GM21825 (cell line): ENCODE results near the gene C1QBP.
"Not testable (repeated sequence)": the region's sequence is repeated elsewhere in the genome, so short reads cannot be mapped to it uniquely, and the experiment has no call there.

ENCODE experiments used
- ATAC-seq: cut with Tn5 transposase; IDR thresholded peaks from one replicate; pipeline ENCODE4 v1.9.1; 2021; ENCODE audit warnings: mild to moderate bottlenecking, moderate library complexity; ENCODE audit not compliant: unreplicated experiment

The C1QBP gene, protein sequence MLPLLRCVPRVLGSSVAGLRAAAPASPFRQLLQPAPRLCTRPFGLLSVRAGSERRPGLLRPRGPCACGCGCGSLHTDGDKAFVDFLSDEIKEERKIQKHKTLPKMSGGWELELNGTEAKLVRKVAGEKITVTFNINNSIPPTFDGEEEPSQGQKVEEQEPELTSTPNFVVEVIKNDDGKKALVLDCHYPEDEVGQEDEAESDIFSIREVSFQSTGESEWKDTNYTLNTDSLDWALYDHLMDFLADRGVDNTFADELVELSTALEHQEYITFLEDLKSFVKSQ

DNA sequence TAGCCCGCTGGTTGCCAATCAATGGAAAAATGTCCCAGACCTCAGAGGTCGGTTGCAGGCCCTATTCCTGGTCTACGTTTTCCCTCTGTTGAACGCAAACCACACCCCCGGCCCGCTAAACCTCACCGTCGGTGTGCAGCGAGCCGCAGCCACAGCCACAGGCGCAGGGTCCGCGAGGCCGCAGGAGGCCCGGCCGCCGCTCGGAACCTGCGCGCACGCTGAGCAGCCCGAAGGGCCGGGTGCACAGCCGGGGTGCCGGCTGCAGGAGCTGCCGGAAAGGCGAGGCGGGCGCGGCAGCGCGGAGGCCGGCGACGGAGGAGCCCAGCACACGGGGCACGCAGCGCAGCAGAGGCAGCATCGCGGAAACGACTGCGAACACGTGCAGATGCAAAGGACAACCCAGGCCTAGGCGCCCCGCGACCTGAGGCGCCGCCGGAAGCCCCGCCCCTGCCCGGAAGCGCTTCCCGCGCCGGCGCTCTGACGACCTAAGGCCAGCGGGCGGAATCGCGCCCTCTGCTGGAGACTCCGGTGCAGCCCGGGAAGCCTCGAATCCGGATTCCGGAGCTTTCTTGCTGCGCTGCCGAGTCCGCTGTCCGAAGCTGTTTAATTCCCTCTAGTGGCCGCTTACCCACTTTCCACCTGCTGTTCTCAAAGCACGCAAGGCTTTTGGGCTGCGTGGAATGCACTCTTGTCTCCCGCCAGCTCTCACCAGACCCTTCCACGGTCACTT, at the start of gene C1QBP:
Gene C1QBP, minus strand, starts transcription at position 440 of the 730 bp plus-strand sequence. Its CDS starts 82 bp downstream, at position 358.
- peak; percentile 70 for ATAC-seq

GRCh38 chr17:5488752-5489151, 49.8 kb upstream of the C1QBP start:
- no peak for ATAC-seq

DNA sequence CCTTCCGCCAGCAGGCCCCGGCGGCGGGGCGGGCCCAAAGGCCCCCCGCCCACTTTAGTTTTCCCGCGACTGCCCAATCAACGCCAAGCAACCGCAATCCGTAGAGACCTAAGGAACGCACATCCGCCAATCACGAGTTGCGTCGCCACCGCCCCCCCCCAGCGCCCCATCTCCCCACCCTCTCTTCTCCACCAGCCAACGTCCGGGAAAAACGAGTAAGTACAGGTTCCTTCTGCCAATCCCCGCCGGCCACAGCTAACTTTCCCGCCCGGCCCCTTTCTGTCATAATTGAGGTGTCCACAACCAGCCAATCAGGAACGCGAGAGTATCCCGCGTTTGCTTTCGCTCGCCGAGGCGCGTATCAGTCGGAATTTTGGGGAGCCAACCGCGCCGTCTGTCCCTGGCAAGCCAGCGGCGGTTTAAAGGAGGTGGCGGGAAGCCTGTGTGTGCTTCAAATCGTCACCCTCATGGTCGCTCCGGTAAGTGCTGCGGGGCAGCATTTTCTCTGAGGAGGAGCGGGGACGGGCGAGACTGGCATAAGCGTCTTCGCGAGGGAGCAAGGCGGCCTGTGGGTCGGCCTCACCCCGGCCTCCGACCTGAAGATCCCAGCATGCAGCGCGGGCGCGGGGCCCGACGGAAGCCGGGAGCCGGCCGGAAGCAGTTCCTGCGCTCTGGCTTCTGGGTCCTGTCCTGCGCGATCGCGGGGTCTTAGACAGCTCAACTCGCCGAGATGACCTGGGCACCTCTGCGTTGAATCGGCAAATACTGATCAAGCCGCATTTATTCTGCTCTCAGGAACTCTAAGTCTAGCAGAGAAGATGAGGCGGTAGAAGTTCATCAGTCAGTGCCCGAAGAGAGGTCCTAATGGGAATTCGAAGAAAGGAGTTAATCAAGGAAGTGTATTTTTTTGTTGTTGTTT, 47.5 kb upstream of the C1QBP start, which contains the start of gene MIS12:
Gene MIS12, plus strand, starts transcription at position 361 of the 919 bp plus-strand sequence. CDS start 2,297 bp downstream, outside the sequence.
- ATAC-seq = peak; percentile 79

DNA sequence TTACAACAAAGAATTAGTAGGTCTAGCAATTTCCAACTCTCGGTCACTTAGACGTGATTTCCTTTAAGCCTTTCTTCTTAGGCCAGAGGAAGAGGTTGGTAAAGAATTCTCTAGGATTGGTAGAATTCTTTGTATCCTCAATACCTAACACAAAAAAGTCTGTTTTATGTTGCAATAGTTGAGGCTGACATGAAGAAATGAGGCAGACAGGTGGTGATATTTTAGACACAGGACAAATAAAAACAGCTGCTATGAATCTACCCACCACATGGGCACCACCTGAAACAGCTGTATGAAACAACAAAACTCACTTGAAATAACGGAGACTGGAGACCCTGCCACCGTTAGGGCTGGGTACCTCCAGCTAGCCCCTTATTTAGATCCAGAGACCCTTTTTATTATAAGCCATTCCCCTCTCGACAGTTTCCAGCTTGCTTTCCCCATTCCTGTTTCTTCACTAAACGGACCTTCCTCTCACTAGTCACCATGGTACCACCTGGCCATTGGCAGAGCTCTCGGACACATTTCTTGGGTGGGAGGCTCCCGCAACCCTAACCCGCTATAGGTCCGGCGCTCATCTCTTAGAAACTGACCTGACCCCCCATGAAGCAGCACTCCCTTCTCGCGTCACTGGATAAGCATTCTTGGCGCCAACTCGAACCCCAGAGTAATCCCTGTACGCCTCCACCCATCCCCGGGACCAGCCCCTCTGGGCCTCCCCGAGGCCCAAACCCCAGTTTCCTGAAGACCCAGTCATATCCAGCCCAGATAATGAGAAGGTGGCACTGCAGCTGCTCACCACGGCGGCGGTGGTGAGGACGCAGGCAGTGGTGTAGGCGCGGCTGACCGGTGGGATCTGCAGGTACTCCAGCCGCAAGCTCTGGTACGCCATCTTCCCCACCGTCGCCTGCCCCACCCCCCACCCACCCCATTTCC, 46.6 kb upstream of the C1QBP start, which contains the start of gene DERL2:
Gene DERL2, minus strand, starts transcription at position 909 of the 936 bp plus-strand sequence. Its CDS starts 17 bp downstream, at position 892.
- peak; percentile 23 for ATAC-seq

GRCh38 chr17:5481451-5481850, 42.5 kb upstream of the C1QBP start:
- no peak for ATAC-seq

DNA sequence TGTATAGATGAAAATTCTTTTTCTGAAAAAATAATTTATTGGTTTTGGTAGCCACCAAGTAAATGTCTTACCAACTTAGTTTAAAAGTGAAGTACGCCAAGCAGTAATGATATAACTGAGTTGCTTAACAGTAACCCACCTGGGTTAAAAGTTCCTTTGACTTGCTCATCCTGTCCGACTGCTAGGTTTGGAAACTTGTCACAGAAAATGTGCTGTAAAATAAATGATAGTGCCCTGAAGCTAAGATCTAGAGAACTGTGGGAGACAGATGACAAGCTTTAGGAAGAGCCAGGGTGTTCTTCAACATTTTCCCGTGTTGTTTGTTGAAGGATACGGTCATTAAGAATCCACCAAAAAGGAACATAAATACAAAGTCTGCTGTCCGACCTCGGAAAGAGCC, 42.0 kb upstream of the C1QBP start:
- no peak for ATAC-seq

- ATAC-seq = no peak
Observed at GRCh38 chr17:5478992-5479391, 40.0 kb upstream of the C1QBP start.

- no peak for ATAC-seq
Observed at GRCh38 chr17:5473906-5474305, 35.0 kb upstream of the C1QBP start.

- no peak for ATAC-seq
Observed at GRCh38 chr17:5472511-5472910, 33.6 kb upstream of the C1QBP start.

DNA sequence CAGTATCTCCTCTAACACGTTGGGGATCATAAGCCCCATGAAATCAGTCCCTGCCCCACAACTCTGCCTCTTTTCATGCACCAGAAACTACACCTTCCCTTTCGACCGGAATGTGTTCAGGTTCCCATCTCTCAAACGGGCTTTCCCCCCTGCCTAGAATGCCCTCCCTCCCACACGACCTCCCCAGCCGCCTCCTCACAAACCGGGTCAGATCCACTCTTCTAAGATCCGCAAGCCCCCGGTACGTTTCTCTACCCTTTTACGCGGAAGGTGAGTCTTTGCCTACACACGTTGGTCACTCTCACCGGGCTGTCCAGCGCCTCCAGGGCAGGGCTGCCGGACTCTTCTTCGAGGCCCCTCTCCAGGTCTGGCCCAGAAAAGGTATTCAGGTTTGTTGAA, 29.1 kb upstream of the C1QBP start:
- ATAC-seq = peak; percentile 4

DNA sequence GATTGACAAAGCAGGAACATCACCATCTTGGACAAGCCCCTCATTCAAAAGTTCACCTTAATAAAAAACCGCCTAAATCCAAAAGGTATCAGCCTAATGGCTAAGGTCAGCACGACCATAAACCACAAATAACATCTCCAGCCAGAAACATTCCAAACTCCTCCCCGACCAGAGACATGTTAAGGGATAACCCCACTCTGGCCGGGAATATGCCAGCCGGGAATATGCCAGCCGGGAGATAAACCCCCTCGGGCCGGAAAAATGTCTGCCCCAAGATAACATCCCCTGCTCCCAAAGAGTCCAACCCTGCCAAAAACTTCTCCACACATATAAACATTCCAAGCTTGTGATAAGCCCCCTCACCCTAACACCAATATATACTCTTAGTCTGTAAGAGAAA, 28.5 kb upstream of the C1QBP start:
- ATAC-seq = no peak

GRCh38 chr17:5466295-5466694, 27.3 kb upstream of the C1QBP start:
- ATAC-seq = no peak

DNA sequence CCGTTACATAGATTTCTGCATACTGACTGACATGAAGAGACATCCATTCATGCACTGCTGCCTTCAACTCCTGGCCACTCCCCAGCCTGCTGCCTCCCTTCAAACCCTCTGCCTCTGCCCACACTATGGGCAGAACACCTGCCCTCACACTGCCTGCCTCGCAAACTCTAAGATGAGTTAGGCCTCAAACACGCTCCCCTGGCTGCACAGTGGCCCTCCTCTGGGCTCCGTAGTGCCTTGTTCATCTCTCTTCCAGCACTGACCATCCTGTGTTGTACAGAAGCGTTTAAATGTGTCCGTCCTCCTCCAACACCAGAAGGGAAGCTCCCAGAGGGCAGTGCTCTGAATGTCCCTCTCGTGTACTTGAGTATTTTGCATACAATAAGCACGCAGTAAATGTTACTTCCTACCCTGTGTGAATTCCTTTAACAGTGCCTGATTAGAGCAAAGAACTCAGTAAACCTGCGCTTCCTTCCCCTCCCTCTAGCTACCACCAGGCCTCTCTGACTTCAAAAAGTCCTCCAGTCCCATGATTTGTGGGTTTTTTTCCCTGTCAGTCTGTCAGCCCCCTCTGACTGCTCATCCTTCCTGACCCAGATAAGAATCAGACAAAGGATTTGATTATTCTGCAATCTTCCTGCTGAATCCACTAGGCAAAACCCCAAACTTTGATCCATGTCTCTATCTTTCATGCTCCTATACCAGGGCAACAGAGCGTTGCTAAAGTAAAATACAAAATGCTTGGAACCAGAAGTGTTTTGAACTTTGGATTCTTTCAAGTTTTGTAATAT, 26.0 kb upstream of the C1QBP start:
- ATAC-seq = no peak

DNA sequence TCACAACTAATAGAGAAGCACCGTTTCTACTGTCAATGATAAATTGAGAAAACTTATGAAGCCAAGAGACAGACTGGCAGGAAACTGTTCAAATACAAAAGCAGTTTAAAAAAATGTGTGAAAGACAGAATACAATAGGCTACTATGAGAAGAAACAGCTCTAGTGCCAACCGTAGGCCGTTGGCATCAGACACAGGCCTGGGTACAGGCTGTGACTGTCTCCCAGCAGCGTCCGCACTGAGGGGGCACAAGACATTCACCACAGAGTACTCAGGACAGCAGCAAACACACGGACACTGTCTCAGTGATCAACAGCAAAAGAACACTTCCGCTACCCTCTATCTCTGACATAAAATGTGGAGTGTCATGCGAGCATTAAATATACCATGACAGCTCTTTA, 7.8 kb upstream of the C1QBP start:
- no peak for ATAC-seq

DNA sequence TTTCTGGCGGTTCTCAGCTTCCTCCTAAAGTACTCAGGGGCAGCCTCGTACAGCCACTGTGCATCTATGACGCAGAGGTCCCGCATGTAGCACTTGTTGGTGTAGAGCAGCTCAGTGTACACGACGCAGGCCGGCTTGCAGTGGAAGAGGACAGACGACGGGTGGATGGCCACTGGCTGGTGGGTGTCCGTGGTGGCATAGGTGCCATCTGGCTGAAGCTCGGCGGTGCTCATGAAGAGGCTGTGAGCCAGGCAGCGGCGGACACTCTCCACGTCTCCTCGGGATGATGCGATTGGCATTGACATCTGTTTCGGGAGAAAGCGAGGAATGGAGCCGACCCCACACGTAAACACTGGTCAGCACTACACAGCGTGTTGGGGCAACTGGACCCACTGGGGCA, 5.3 kb upstream of the C1QBP start:
- ATAC-seq = no peak

DNA sequence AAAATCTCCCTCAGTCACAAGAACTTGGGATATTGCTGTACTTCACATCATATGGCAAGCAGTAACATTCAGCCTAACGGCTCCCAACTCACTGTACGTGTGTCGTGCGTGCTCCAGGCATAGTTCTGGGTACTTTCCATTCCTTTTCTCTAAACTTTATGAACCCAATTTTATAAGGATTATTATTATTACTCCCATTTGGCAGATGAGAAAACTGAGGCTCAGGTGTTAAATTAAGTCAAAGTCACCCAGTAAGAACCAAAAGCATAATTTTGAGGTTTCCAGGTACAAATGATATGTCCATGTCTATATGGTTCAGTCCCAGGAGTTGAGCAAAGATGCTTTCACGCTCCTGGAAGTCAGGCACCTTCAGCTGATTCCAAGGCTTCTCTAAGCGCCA, 4.8 kb upstream of the C1QBP start:
- ATAC-seq = no peak

DNA sequence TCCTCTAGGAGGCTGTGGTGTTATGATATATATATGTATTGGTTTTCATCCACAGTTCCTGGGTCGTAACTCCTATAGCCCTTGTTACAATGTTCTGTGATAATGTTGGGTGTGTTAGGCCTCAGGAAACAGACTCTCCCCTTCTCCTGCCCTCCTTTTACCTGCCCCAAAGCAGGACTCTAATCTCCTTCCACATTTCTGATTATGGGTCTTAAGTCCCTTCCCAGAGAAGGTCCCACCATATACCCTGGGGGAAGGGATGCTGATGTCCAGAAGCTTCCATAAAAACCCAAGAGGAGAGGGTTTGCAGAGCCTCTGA, 450 bp upstream of the C1QBP start:
- ATAC-seq = peak; percentile 1

GRCh38 chr17:5437721-5438317, 1.1 kb downstream of the C1QBP start:
- ATAC-seq = no peak

DNA sequence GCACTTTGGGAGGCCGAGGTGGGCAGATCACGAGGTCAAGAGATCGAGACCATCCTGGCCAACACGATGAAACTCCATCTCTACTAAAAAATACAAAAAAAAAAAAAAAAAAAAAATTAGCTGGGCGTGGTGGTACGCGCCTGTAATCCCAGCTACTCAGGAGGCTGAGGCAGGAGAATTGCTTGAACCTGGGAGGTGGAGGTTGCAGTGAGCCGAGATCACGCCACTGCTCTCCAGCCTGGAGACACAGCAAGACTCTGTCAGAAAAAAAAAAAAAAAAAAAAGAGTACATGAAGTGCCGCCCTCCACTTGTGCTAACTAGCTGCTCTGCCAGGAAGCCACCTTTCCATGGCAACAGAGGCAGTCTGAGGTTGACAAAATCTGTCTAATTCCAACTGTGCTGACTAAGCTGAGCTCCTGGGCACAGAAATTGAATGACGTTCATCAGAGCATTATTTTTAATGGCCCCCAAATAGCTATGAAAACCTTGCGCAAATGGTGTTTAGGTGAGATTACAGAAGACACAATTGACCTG, 3.1 kb downstream of the C1QBP start:
- ATAC-seq = not testable (repeated sequence)
